Left ventricle myocardium inferior (tissue), 1 donor: ENCODE results near the gene COPA. TPM values are rescaled to one million over a fixed set of nuclear protein-coding genes. Genes with fewer than 3 reads are reported as not detected.
A peak's percentile ranks its signal among the peaks of the same experiment; 100 is the strongest.

Experiments
- DNase-seq: peaks from one replicate; pipeline ENCODE4 v3.0.0-alpha.2; 2020
- H3K27ac ChIP-seq: fragments of 200-600 bp; replicated peaks from 2 replicates; pipeline ENCODE4 v1.8.0; 2021
- H3K27me3 ChIP-seq: fragments of 200-600 bp; 2 replicates; pipeline ENCODE4 v1.8.0; 2021; ENCODE audit warnings: low read depth
- H3K36me3 ChIP-seq: fragments of 200-600 bp; 2 replicates; pipeline ENCODE4 v1.8.0; 2021
- H3K4me1 ChIP-seq: fragments of 200-600 bp; 2 replicates; pipeline ENCODE4 v1.8.0; 2021
- H3K4me3 ChIP-seq: fragments of 200-600 bp; 2 replicates; pipeline ENCODE4 v1.8.0; 2021; ENCODE audit warnings: mild to moderate bottlenecking, moderate library complexity
- H3K9me3 ChIP-seq: fragments of 200-600 bp; replicated peaks from 2 replicates; pipeline ENCODE4 v1.8.0; 2021
- CTCF ChIP-seq: fragments of 200-600 bp; IDR thresholded peaks from 2 replicates; pipeline ENCODE4 v1.8.0; 2021; ENCODE audit warnings: antibody characterized with exemption, mild to moderate bottlenecking, borderline replicate concordance
- intact Hi-C: fragments of 100-400 bp; cut with micrococcal nuclease; formaldehyde crosslinking; loops from one replicate; pipeline ENCODE4 v1.11.0; 2022
- total RNA-seq: library from RNA; stranded (reverse); fragmentation: NEBNext Ultra II Directional; extraction: Animal tissue kit (Norgen Biotek cat#: 25700); gene quantifications from one replicate; pipeline ENCODE4 v1.2.1, GENCODE V29; 2021
- donor health status: DM: no; HTN: yes; CAD: no; lungs with severe emphysema.

The COPA gene
- total RNA-seq, 1 donor from 2014 or later = 90.4 TPM

- peak; percentile 93 for DNase-seq
- Histone ChIP-seq H3K4me1 (peaks cover 28% of the 10 kb centered on the region), H3K27me3 (no peaks in the 10 kb centered on the region), H3K27ac (peak within 1 kb of the TSS; percentile 78), H3K4me3 (peak within 1 kb of the TSS; percentile 74), H3K36me3 (peaks cover 44% of the 10 kb centered on the region), H3K9me3 (no peaks in the 10 kb centered on the region)
- TF ChIP-seq CTCF = no peak
- intact Hi-C loops = no loop called here
Measured at GRCh38 chr1:160284782-160285344, 58.2 kb downstream of the COPA start, which contains the start of gene PEX19. TSS of gene PEX19 (minus strand) at chr1:160285133. CDS start at chr1:160285124, 9 bp downstream.

- Histone ChIP-seq H3K4me3 (peak overlapping the region; percentile 74), H3K9me3 (no peaks in the 10 kb centered on the region), H3K27me3 (no peaks in the 10 kb centered on the region), H3K4me1 (peaks cover 28% of the 10 kb centered on the region), H3K36me3 (peaks cover 44% of the 10 kb centered on the region), H3K27ac (peak overlapping the region; percentile 78)
- intact Hi-C loops = no loop called here
- DNase-seq = no peak
- TF ChIP-seq CTCF = no peak
Measured at GRCh38 chr1:160284220-160284781, 58.7 kb downstream of the COPA start.

DNA sequence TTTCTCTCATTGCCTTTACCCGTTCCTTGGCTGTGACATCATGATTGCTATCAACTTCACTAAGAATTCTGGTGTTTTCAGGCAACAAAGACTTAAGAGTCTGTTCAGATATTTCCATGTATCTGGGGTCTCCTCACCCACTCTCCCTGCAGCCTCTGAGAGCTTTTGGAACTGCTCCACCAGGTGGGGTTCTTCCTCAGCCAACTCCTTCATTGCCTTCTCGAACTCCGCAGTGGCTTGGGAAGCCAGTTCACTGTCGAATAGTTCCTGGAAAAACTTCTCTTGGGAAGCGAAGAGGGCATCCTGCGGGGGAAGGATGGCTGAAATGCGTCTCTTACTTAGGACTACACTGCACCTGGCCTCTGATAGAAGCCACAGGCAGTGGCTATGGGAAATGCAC lies 60.2 kb downstream of the COPA start:
- no peak for DNase-seq
- Histone ChIP-seq H3K27me3 (no peaks in the 10 kb centered on the region), H3K4me1 (peaks cover 31% of the 10 kb centered on the region), H3K9me3 (no peaks in the 10 kb centered on the region), H3K27ac (no peak overlapping the region), H3K4me3 (no peak overlapping the region), H3K36me3 (peaks cover 50% of the 10 kb centered on the region)
- intact Hi-C loops = no loop called here
- TF ChIP-seq CTCF = no peak

DNA sequence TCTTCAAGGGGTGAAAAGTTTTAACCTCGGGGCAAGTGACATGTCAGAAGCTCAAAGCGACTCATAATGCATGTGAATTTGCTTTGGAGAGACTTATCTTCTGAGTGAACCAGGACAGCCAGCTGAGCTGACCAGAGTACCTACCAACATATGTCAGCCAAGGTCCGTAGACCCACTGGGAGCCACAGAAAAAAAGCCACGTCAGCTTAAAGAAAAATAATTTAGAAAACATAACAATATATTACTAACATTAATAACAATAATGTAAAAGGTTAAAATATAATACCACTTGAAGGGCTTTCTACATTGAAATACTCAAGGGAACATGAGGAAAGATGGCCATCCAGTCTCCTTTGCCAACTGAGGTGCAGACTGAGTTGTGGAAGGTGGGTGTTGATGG lies 65.1 kb downstream of the COPA start:
- no peak for TF ChIP-seq CTCF
- no peak overlapping the region for H3K27ac ChIP-seq
- intact Hi-C loops = no loop called here
- DNase-seq = no peak
- H3K9me3 ChIP-seq = no peaks in the 10 kb centered on the region
- H3K4me3 ChIP-seq = no peak overlapping the region
- peaks cover 12% of the 10 kb centered on the region for H3K4me1 ChIP-seq
- H3K27me3 ChIP-seq = no peaks in the 10 kb centered on the region
- peaks cover 61% of the 10 kb centered on the region for H3K36me3 ChIP-seq

DNA sequence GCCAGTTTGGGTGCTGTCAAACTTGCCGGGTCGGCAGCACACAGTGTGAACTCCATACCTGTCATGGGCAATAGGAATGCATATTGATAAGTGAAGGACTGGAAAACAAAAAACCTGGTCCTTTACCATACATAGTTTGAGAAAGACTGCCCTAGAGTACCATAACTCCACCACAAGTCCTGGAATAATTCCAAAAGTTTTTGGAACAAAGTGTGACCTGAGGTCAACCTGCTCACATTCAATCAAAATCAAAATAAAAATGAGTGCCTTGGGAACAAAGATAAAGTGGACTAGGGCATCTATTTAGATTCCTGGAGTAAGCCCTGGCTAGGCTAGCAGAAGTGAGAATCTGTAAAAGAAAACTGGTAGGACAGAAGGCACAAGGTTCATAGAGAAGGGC lies 65.7 kb downstream of the COPA start:
- peaks cover 56% of the 10 kb centered on the region for H3K36me3 ChIP-seq
- TF ChIP-seq CTCF = no peak

More for the DNA sequence above, 65.7 kb downstream of the COPA start:
- Histone ChIP-seq H3K9me3 (no peaks in the 10 kb centered on the region), H3K4me1 (peaks cover 10% of the 10 kb centered on the region), H3K27me3 (no peaks in the 10 kb centered on the region), H3K27ac (no peak overlapping the region), H3K4me3 (no peak overlapping the region)
- intact Hi-C loops = no loop called here
- no peak for DNase-seq
